Measurements from ENCODE around the gene NCAPG2. TPM values are rescaled to one million over a fixed set of nuclear protein-coding genes. Genes with fewer than 3 reads are reported as not detected.
A peak's percentile ranks its signal among the peaks of the same experiment; 100 is the strongest.

Gene NCAPG2
- total and polyA plus RNA-seq, 2 of the 13 experiments (the other 11 are each of a cell fraction or from before 2014, with no cell fraction given): 15.1 to 30.7 TPM

DNA sequence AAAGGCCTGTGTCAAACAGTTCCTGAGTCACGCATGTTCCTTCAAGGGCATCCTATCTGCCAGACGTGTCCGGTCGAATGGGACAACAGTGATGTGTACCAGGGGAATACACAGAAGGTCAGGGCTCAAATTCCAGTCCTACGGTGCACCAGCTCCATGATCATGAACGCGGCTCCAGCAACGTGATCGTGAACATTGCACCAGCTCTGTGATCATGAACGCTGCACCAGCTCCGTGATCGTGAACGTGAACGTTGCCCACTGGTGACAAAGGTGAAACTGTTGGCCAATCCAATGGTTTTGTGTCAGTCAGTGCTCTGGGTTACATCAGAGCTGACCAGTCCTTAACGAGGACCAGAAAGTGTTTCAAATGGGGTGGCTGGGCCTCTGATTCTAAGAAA is 112.7 kb downstream of the NCAPG2 start (continued):
- no peak for TF ChIP-seq TAF1 (CRISPR knock-in tag; IDR thresholded peaks at IDR 0.05)
- TF ChIP-seq CBX5 (CRISPR knock-in tag; IDR thresholded peaks at IDR 0.05; ENCODE audit: borderline replicate concordance): 0 out of 2 replicates have a peak, but pooled peaks have one; percentile 17
- no peak for TF ChIP-seq STAT5B (CRISPR knock-in tag; IDR thresholded peaks at IDR 0.05)
- TF ChIP-seq SMAD3 (CRISPR knock-in tag; IDR thresholded peaks at IDR 0.05): peak; percentile 38; the same call in 1 of the 2 replicates
- TF ChIP-seq, protein P1, sequence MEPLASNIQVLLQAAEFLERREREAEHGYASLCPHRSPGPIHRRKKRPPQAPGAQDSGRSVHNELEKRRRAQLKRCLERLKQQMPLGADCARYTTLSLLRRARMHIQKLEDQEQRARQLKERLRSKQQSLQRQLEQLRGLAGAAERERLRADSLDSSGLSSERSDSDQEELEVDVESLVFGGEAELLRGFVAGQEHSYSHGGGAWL (CRISPR knock-in tag; IDR thresholded peaks at IDR 0.05): no peak
- TF ChIP-seq, protein P2, sequence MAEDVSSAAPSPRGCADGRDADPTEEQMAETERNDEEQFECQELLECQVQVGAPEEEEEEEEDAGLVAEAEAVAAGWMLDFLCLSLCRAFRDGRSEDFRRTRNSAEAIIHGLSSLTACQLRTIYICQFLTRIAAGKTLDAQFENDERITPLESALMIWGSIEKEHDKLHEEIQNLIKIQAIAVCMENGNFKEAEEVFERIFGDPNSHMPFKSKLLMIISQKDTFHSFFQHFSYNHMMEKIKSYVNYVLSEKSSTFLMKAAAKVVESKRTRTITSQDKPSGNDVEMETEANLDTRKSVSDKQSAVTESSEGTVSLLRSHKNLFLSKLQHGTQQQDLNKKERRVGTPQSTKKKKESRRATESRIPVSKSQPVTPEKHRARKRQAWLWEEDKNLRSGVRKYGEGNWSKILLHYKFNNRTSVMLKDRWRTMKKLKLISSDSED (CRISPR knock-in tag; IDR thresholded peaks at IDR 0.05): no peak
- TF ChIP-seq ZNF510 (CRISPR knock-in tag; IDR thresholded peaks at IDR 0.05; ENCODE audit: low read depth): no peak
- TF ChIP-seq, protein P3, sequence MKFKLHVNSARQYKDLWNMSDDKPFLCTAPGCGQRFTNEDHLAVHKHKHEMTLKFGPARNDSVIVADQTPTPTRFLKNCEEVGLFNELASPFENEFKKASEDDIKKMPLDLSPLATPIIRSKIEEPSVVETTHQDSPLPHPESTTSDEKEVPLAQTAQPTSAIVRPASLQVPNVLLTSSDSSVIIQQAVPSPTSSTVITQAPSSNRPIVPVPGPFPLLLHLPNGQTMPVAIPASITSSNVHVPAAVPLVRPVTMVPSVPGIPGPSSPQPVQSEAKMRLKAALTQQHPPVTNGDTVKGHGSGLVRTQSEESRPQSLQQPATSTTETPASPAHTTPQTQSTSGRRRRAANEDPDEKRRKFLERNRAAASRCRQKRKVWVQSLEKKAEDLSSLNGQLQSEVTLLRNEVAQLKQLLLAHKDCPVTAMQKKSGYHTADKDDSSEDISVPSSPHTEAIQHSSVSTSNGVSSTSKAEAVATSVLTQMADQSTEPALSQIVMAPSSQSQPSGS (CRISPR knock-in tag; IDR thresholded peaks at IDR 0.05): 0 out of 2 replicates have a peak, but pooled peaks have one; percentile 29
- peak; percentile 99 for TF ChIP-seq ZBTB38 (CRISPR knock-in tag; IDR thresholded peaks at IDR 0.05)
- TF ChIP-seq ZNF75D (CRISPR knock-in tag; IDR thresholded peaks at IDR 0.05; ENCODE audit: borderline replicate concordance): no peak
- no peak for TF ChIP-seq JUND (CRISPR knock-in tag; IDR thresholded peaks at IDR 0.05)
- TF ChIP-seq FOSL2 (CRISPR knock-in tag; IDR thresholded peaks at IDR 0.05): no peak; the same call in 1 of the 2 replicates
- no peak for TF ChIP-seq ZNF317 (CRISPR knock-in tag; IDR thresholded peaks at IDR 0.05)
- TF ChIP-seq ZSCAN30 (CRISPR knock-in tag; IDR thresholded peaks at IDR 0.05): no peak
- TF ChIP-seq, protein P4, sequence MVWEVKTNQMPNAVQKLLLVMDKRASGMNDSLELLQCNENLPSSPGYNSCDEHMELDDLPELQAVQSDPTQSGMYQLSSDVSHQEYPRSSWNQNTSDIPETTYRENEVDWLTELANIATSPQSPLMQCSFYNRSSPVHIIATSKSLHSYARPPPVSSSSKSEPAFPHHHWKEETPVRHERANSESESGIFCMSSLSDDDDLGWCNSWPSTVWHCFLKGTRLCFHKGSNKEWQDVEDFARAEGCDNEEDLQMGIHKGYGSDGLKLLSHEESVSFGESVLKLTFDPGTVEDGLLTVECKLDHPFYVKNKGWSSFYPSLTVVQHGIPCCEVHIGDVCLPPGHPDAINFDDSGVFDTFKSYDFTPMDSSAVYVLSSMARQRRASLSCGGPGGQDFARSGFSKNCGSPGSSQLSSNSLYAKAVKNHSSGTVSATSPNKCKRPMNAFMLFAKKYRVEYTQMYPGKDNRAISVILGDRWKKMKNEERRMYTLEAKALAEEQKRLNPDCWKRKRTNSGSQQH (CRISPR knock-in tag; IDR thresholded peaks at IDR 0.05; ENCODE audit: low read depth): peak; percentile 51; the same call in 1 of the 2 replicates
- peak; percentile 80 for TF ChIP-seq BCL6 (CRISPR knock-in tag; IDR thresholded peaks at IDR 0.05)
- peak; percentile 89; the same call in 1 of the 2 replicates for TF ChIP-seq NCOR1 (IDR thresholded peaks at IDR 0.05; ENCODE audit: borderline replicate concordance, low read length)
- TF ChIP-seq, protein P5, sequence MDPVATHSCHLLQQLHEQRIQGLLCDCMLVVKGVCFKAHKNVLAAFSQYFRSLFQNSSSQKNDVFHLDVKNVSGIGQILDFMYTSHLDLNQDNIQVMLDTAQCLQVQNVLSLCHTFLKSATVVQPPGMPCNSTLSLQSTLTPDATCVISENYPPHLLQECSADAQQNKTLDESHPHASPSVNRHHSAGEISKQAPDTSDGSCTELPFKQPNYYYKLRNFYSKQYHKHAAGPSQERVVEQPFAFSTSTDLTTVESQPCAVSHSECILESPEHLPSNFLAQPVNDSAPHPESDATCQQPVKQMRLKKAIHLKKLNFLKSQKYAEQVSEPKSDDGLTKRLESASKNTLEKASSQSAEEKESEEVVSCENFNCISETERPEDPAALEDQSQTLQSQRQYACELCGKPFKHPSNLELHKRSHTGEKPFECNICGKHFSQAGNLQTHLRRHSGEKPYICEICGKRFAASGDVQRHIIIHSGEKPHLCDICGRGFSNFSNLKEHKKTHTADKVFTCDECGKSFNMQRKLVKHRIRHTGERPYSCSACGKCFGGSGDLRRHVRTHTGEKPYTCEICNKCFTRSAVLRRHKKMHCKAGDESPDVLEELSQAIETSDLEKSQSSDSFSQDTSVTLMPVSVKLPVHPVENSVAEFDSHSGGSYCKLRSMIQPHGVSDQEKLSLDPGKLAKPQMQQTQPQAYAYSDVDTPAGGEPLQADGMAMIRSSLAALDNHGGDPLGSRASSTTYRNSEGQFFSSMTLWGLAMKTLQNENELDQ (CRISPR knock-in tag; IDR thresholded peaks at IDR 0.05; ENCODE audit: borderline replicate concordance): no peak
- TF ChIP-seq NR2F6 (IDR thresholded peaks at IDR 0.05): peak; percentile 55
- peak; percentile 36; the same call in 1 of the 2 replicates for TF ChIP-seq NR2F6 (CRISPR knock-in tag; IDR thresholded peaks at IDR 0.05)
- TF ChIP-seq, protein P6, sequence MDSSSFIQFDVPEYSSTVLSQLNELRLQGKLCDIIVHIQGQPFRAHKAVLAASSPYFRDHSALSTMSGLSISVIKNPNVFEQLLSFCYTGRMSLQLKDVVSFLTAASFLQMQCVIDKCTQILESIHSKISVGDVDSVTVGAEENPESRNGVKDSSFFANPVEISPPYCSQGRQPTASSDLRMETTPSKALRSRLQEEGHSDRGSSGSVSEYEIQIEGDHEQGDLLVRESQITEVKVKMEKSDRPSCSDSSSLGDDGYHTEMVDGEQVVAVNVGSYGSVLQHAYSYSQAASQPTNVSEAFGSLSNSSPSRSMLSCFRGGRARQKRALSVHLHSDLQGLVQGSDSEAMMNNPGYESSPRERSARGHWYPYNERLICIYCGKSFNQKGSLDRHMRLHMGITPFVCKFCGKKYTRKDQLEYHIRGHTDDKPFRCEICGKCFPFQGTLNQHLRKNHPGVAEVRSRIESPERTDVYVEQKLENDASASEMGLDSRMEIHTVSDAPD (CRISPR knock-in tag; IDR thresholded peaks at IDR 0.05): no peak
- no peak for TF ChIP-seq ERF (CRISPR knock-in tag; IDR thresholded peaks at IDR 0.05)
- TF ChIP-seq ZNF746 (CRISPR knock-in tag; IDR thresholded peaks at IDR 0.05): no peak
- TF ChIP-seq EP300 (IDR thresholded peaks at IDR 0.05; ENCODE audit: low read depth in 2 of 2, low read length in 2 of 2): peak in 1 of 2 experiments; percentile 42; a peak in 1 of 4 replicates
- no peak for TF ChIP-seq EP300 (CRISPR knock-in tag; IDR thresholded peaks at IDR 0.05; ENCODE audit: borderline replicate concordance)

Data from HepG2 (cell line).